Astrocyte of the cerebellum (primary cell): ENCODE data around the gene RIPK1.

Experiments used
- DNase-seq: peaks from one replicate; pipeline ENCODE4 v3.0.0-alpha.2; 2011; ENCODE audit warnings: low read depth
- H3K4me3 ChIP-seq: 2 replicates; pipeline ENCODE4 v1.5.1; 2011; ENCODE audit warnings: mild to moderate bottlenecking, low read depth, low read length, moderate library complexity
- CTCF ChIP-seq: IDR thresholded peaks from 2 replicates; pipeline ENCODE4 v1.5.1; 2012; ENCODE audit warnings: low read length, low read depth, moderate library complexity, mild to moderate bottlenecking; ENCODE audit errors: missing control alignments
- in situ Hi-C: cut with HindIII; loops from 2 replicates; pipeline ENCODE4 v1.10.0; 2017; ENCODE audit warnings: low sequenced_read_pairs

Gene RIPK1

GRCh38 chr6:3119040-3119723, 50.9 kb downstream of the RIPK1 start:
- in situ Hi-C loops: no loop called here
- DNase-seq: no peak
- no peak for TF ChIP-seq CTCF

GRCh38 chr6:3120765-3121089, 52.4 kb downstream of the RIPK1 start:
- in situ Hi-C loops: no loop called here
- no peak for TF ChIP-seq CTCF
- H3K4me3 ChIP-seq: no peak overlapping the region
- no peak for DNase-seq

More at GRCh38 chr6:3119040-3119723, 50.9 kb downstream of the RIPK1 start:
- H3K4me3 ChIP-seq: peak overlapping the region; percentile 76

GRCh38 chr6:3122823-3123182, 54.5 kb downstream of the RIPK1 start:
- in situ Hi-C loops: no loop called here

GRCh38 chr6:3124667-3125066, 56.4 kb downstream of the RIPK1 start:
- H3K4me3 ChIP-seq: no peak overlapping the region
- DNase-seq: no peak
- no peak for TF ChIP-seq CTCF
- in situ Hi-C loops: loop anchor here (25.0 kb wide), 1 partner anchor 863 kb away; no protein-coding TSS in a partner anchor

More at GRCh38 chr6:3122823-3123182, 54.5 kb downstream of the RIPK1 start:
- no peak for TF ChIP-seq CTCF
- no peak overlapping the region for H3K4me3 ChIP-seq
- DNase-seq: no peak

- TF ChIP-seq CTCF: no peak
- DNase-seq: no peak
- no peak overlapping the region for H3K4me3 ChIP-seq
- in situ Hi-C loops: loop anchor here (25.0 kb wide), 1 partner anchor 861 kb away; no protein-coding TSS in a partner anchor
Observed at GRCh38 chr6:3125815-3126214, 57.5 kb downstream of the RIPK1 start.

- H3K4me3 ChIP-seq: no peak overlapping the region
- no peak for DNase-seq
- in situ Hi-C loops: loop anchor here (25.0 kb wide), 1 partner anchor 859 kb away; no protein-coding TSS in a partner anchor
- no peak for TF ChIP-seq CTCF
Observed at GRCh38 chr6:3128356-3129108, 60.2 kb downstream of the RIPK1 start.
